GM12878 (cell line): ENCODE data around the gene GRIK5. TPM values are rescaled to one million over a fixed set of nuclear protein-coding genes. Genes with fewer than 3 reads are reported as not detected.

Experiments
- ATAC-seq: fragments of 200-7000 bp; cut with Tn5 transposase; 3 replicates; pipeline ENCODE4 v1.9.1; 2020; ENCODE audit warnings: mild to moderate bottlenecking, moderate library complexity
- BruUV-seq: library from RNA; stranded (reverse); fragments of 400-500 nt; replicated peaks from 2 replicates; lab custom pipeline; 2021; lab: Mats Ljungman, UMichigan
- CTCF ChIA-PET: fragments of 300-600 bp; sonication (Branson Sonifier 250); formaldehyde crosslinking; extraction: SDS; loops from one replicate; lab custom pipeline; 2021; ENCODE audit warnings: inconsistent platforms; lab: Yijun Ruan, JAX
- POLR2A ChIA-PET: fragments of 350-600 bp; formaldehyde crosslinking; extraction: SDS; loops from one replicate; lab custom pipeline; 2021; ENCODE audit warnings: inconsistent platforms; lab: Charles Lee
- RAD21 ChIA-PET: fragments of 300-600 bp; sonication (Branson Sonifier 250); formaldehyde crosslinking; loops from one replicate; lab custom pipeline; 2023; ENCODE audit warnings: antibody characterized with exemption; ENCODE audit not compliant: unreplicated experiment; lab: Charles Lee
- SMC1A ChIA-PET: fragments of 300-600 bp; sonication (Branson Sonifier 250); formaldehyde crosslinking; loops from one replicate; lab custom pipeline; 2023; ENCODE audit not compliant: unreplicated experiment, uncharacterized antibody; lab: Charles Lee
- DNase-seq: peaks from one replicate; pipeline ENCODE4 v3.0.0-alpha.2; 2011; ENCODE audit warnings: low read depth, low spot score
- FAIRE-seq: peaks from 3 replicates; lab custom pipeline; 2011; peaks lifted over from hg19 to GRCh38; lab: Jason Lieb, UNC
- H2AFZ ChIP-seq: 2 replicates; pipeline ENCODE4 v1.6.0; 2011; ENCODE audit warnings: low read depth, low read length, control low read depth; ENCODE audit not compliant: control insufficient read depth
- H3K27ac ChIP-seq: 2 replicates; pipeline ENCODE4 v1.5.1; 2011; ENCODE audit warnings: control low read depth; ENCODE audit not compliant: control insufficient read depth, insufficient read depth
- H3K27me3 ChIP-seq, 2 experiments: replicated peaks in 1 of 2; 2 replicates each; pipeline versions ENCODE4 v1.6.0 to v1.6.1; 2011; ENCODE audit warnings: low read length in 1 of 2; ENCODE audit not compliant: control insufficient read depth in 2 of 2, insufficient read depth in 2 of 2
- H3K36me3 ChIP-seq, 2 experiments: 2 replicates each; pipeline ENCODE4 v1.5.1; 2011; ENCODE audit warnings: low read length in 1 of 2; ENCODE audit not compliant: control insufficient read depth in 2 of 2, insufficient read depth in 2 of 2
- H3K4me1 ChIP-seq: 2 replicates; pipeline ENCODE4 v1.6.1; 2011; ENCODE audit warnings: mild to moderate bottlenecking, low read length, moderate library complexity, mixed read lengths; ENCODE audit not compliant: control insufficient read depth, insufficient read depth
- H3K4me2 ChIP-seq: 2 replicates; pipeline ENCODE4 v1.6.0; 2011; ENCODE audit warnings: control low read depth; ENCODE audit not compliant: control insufficient read depth, insufficient read depth
- H3K4me3 ChIP-seq: fragments of 200-600 bp; sonication (generic); 2 replicates; pipeline ENCODE4 v1.5.1; 2016
- H3K79me2 ChIP-seq: 2 replicates; pipeline ENCODE4 v1.6.0; 2011; ENCODE audit warnings: low read length; ENCODE audit not compliant: control insufficient read depth, insufficient read depth
- H3K9ac ChIP-seq: 2 replicates; pipeline ENCODE4 v1.8.0; 2011; ENCODE audit warnings: low read length, control low read depth, mixed read lengths; ENCODE audit not compliant: control insufficient read depth, insufficient read depth
- H3K9me3 ChIP-seq: replicated peaks from 3 replicates; pipeline ENCODE4 v1.5.1; 2011; ENCODE audit warnings: mild to moderate bottlenecking, low read length; ENCODE audit not compliant: control insufficient read depth, insufficient read depth
- H4K20me1 ChIP-seq: 2 replicates; pipeline ENCODE4 v1.6.0; 2011; ENCODE audit not compliant: control insufficient read depth, insufficient read depth
- CHD2 ChIP-seq: IDR thresholded peaks from 2 replicates; pipeline ENCODE4 v1.6.1; 2011; ENCODE audit warnings: low read depth, low read length, improper control_type of control experiment, borderline replicate concordance
- NBN ChIP-seq: fragments of 450-650 bp; IDR thresholded peaks from 2 replicates; pipeline ENCODE4 v1.6.1; 2016
- PBX3 ChIP-seq: IDR thresholded peaks from 2 replicates; pipeline ENCODE4 v1.6.1; 2011; ENCODE audit warnings: mild to moderate bottlenecking, low read depth, low read length, moderate library complexity; ENCODE audit not compliant: insufficient replicate concordance
- SIX5 ChIP-seq: IDR thresholded peaks from 2 replicates; pipeline ENCODE4 v1.6.1; 2011; ENCODE audit warnings: mild to moderate bottlenecking, low read depth, low read length, moderate library complexity; ENCODE audit not compliant: severe bottlenecking
- SREBF1 ChIP-seq: IDR thresholded peaks from 2 replicates; pipeline ENCODE4 v1.6.1; 2012; ENCODE audit warnings: mild to moderate bottlenecking, low read length
- STAT3 ChIP-seq: IDR thresholded peaks from 2 replicates; pipeline ENCODE4 v1.6.1; 2011; ENCODE audit warnings: low read depth, low read length, improper control_type of control experiment
- TAF1 ChIP-seq: IDR thresholded peaks from 2 replicates; pipeline ENCODE4 v1.6.1; 2011; ENCODE audit warnings: mild to moderate bottlenecking, low read depth, low read length, borderline replicate concordance
- YBX1 ChIP-seq: fragments of 450-650 bp; IDR thresholded peaks from 2 replicates; pipeline ENCODE4 v1.6.1; 2016; ENCODE audit warnings: antibody characterized with exemption
- ZNF384 ChIP-seq: IDR thresholded peaks from 2 replicates; pipeline ENCODE4 v1.6.1; 2012; ENCODE audit warnings: low read depth, mild to moderate bottlenecking, low read length, improper control_type of control experiment, borderline replicate concordance
- WGBS: methylation state at CpG from one replicate; pipeline ENCODE4 v1.1.6; 2016; ENCODE audit warnings: low lambda C conversion rate; ENCODE audit not compliant: insufficient replicate concordance, insufficient coverage; ENCODE audit errors: missing lambda C conversion rate; 5-methylcytosine and 5-hydroxymethylcytosine counted together
- in situ Hi-C: fragments of 300-500 bp; cut with MboI; formaldehyde crosslinking; loops from 9 replicates; pipeline ENCODE4 v1.14.3; 2018; ENCODE audit warnings: mixed read lengths
- intact Hi-C: fragments of 100-400 bp; cut with micrococcal nuclease; formaldehyde crosslinking; loops from one replicate; pipeline ENCODE4 v1.14.2; 2022; ENCODE audit not compliant: unreplicated experiment
- polyA plus RNA-seq, 11 experiments: library from polyadenylated mRNA; depleted of rRNA in 4 of 11; unstranded in 6 of 11; stranded (reverse) in 5 of 11; fragments of >200 nt; fragmentation: Nextera tagmentation in 4 of 11; fragmentation: Illumina TruSeq in 1 of 11; extraction: Ambion mirVana in 4 of 11; extraction: Trizol in 1 of 11; gene quantifications; 1 replicate in 1 of 11; 2 replicates in 10 of 11; pipeline versions ENCODE4 v1.2.1 to v1.2.3, GENCODE V29; 2011 to 2016; ENCODE audit warnings: inconsistent platforms in 2 of 11, missing spikeins in 2 of 11, low read depth in 1 of 11
- total RNA-seq, 4 experiments: library from RNA; depleted of rRNA in 3 of 4; stranded (reverse); fragments of >200 nt in 3 of 4; fragmentation: Illumina TruSeq in 1 of 4; extraction: Trizol in 1 of 4; gene quantifications; 2 replicates each; pipeline versions ENCODE4 v1.2.1 to v1.2.3, GENCODE V29; 2013 to 2021
- TF ChIP-seq, protein P1 (sequence below): fragments of 450-650 bp; IDR thresholded peaks from 2 replicates; pipeline ENCODE4 v1.6.1; 2017; ENCODE audit warnings: low read depth, mild to moderate bottlenecking, moderate library complexity
- TF ChIP-seq, protein P2 (sequence below): IDR thresholded peaks from 2 replicates; pipeline ENCODE4 v1.6.1; 2012; ENCODE audit warnings: mild to moderate bottlenecking, low read depth, low read length
- TF ChIP-seq, protein P3 (sequence below): IDR thresholded peaks from 2 replicates; pipeline ENCODE4 v1.6.1; 2011; ENCODE audit warnings: low read depth, low read length, improper control_type of control experiment, borderline replicate concordance

The GRIK5 gene
- total and polyA plus RNA-seq, 10 of the 15 experiments (the other 5 are each of a cell fraction or from before 2014, with no cell fraction given), result 0.03 to 0.23 (median 0.07) TPM; not detected in 3

- TF ChIP-seq, protein P1, sequence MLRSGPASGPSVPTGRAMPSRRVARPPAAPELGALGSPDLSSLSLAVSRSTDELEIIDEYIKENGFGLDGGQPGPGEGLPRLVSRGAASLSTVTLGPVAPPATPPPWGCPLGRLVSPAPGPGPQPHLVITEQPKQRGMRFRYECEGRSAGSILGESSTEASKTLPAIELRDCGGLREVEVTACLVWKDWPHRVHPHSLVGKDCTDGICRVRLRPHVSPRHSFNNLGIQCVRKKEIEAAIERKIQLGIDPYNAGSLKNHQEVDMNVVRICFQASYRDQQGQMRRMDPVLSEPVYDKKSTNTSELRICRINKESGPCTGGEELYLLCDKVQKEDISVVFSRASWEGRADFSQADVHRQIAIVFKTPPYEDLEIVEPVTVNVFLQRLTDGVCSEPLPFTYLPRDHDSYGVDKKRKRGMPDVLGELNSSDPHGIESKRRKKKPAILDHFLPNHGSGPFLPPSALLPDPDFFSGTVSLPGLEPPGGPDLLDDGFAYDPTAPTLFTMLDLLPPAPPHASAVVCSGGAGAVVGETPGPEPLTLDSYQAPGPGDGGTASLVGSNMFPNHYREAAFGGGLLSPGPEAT, result no peak
Measured at GRCh38 chr19:41960973-41961372, 109.0 kb downstream of the GRIK5 start (continued).

- ATAC-seq (peak; percentile 94), FAIRE-seq (peak; percentile 83), DNase-seq (peak; percentile 36)
- intact Hi-C loops (loop anchor here (5.0 kb wide), 1 partner anchor 167 kb away; no protein-coding TSS in a partner anchor), in situ Hi-C loops (no loop called here)
- ChIA-PET CTCF (interaction anchor here (0.9 to 4.8 kb wide), 12 partner anchors 15 to 206 kb away, joined by 3 to 51 read pairs (median 4); partner anchors contain the start of genes CEACAM3 and RPS19), SMC1A (interaction anchor here (1.1 to 1.3 kb wide), 3 partner anchors 17 to 165 kb away, joined by 3 read pairs; no protein-coding TSS in a partner anchor), RAD21 (interaction anchor here (0.8 to 2.4 kb wide), 9 partner anchors 10 to 284 kb away, joined by 3 to 8 read pairs (median 4); partner anchors contain the start of genes GSK3A and RPS19), POLR2A (interaction anchor here (2.7 to 2.9 kb wide), 2 partner anchors 13 to 99 kb away, joined by 16 to 20 read pairs; partner anchors contain the start of gene RPS19)
- Histone ChIP-seq H3K4me1 (peaks cover 12% of the 10 kb centered on the region), H3K79me2 (no peaks in the 10 kb centered on the region), H3K27ac (peak within 1 kb of the TSS; percentile 72), H3K9ac (peak within 1 kb of the TSS; percentile 68), H3K4me3 (peak within 1 kb of the TSS; percentile 89), H2AFZ (peak within 1 kb of the TSS; percentile 99), H3K4me2 (peak within 1 kb of the TSS; percentile 86), H3K9me3 (no peaks in the 10 kb centered on the region), H3K36me3 (no peaks in the 10 kb centered on the region), H3K27me3 (no peaks in the 10 kb centered on the region), H4K20me1 (no peaks in the 10 kb centered on the region)
- BruUV-seq, result no TSS peak
- WGBS, result 7% methylated on average over 46 of the region's 46 CpGs
- TF ChIP-seq ZNF384 (no peak), TAF1 (0 out of 2 replicates have a peak, but pooled peaks have one; percentile 27), NBN (no peak), YBX1 (no peak), SREBF1 (peak; percentile 85), CHD2 (peak; percentile 31; the same call in 1 of the 2 replicates), PBX3 (no peak), STAT3 (no peak), SIX5 (peak; percentile 99)
- TF ChIP-seq, protein P2, sequence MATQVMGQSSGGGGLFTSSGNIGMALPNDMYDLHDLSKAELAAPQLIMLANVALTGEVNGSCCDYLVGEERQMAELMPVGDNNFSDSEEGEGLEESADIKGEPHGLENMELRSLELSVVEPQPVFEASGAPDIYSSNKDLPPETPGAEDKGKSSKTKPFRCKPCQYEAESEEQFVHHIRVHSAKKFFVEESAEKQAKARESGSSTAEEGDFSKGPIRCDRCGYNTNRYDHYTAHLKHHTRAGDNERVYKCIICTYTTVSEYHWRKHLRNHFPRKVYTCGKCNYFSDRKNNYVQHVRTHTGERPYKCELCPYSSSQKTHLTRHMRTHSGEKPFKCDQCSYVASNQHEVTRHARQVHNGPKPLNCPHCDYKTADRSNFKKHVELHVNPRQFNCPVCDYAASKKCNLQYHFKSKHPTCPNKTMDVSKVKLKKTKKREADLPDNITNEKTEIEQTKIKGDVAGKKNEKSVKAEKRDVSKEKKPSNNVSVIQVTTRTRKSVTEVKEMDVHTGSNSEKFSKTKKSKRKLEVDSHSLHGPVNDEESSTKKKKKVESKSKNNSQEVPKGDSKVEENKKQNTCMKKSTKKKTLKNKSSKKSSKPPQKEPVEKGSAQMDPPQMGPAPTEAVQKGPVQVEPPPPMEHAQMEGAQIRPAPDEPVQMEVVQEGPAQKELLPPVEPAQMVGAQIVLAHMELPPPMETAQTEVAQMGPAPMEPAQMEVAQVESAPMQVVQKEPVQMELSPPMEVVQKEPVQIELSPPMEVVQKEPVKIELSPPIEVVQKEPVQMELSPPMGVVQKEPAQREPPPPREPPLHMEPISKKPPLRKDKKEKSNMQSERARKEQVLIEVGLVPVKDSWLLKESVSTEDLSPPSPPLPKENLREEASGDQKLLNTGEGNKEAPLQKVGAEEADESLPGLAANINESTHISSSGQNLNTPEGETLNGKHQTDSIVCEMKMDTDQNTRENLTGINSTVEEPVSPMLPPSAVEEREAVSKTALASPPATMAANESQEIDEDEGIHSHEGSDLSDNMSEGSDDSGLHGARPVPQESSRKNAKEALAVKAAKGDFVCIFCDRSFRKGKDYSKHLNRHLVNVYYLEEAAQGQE, result no peak
- TF ChIP-seq, protein P3, sequence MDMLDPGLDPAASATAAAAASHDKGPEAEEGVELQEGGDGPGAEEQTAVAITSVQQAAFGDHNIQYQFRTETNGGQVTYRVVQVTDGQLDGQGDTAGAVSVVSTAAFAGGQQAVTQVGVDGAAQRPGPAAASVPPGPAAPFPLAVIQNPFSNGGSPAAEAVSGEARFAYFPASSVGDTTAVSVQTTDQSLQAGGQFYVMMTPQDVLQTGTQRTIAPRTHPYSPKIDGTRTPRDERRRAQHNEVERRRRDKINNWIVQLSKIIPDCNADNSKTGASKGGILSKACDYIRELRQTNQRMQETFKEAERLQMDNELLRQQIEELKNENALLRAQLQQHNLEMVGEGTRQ, result no peak
Measured at GRCh38 chr19:41959056-41960053, 110.7 kb downstream of the GRIK5 start, which contains the start of gene RABAC1. Gene RABAC1 (minus strand): TSS chr19:41959321. CDS start chr19:41959292, 29 bp downstream.
